ENCODE measurements around the gene ZRANB3.

GRCh38 chr2:135451966-135452365 lies 79.1 kb downstream of the ZRANB3 start:
- no peak for TF ChIP-seq EZH2 (IDR thresholded peaks at IDR 0.05; ENCODE audit: borderline replicate concordance, low read length)
- TF ChIP-seq, protein P1, sequence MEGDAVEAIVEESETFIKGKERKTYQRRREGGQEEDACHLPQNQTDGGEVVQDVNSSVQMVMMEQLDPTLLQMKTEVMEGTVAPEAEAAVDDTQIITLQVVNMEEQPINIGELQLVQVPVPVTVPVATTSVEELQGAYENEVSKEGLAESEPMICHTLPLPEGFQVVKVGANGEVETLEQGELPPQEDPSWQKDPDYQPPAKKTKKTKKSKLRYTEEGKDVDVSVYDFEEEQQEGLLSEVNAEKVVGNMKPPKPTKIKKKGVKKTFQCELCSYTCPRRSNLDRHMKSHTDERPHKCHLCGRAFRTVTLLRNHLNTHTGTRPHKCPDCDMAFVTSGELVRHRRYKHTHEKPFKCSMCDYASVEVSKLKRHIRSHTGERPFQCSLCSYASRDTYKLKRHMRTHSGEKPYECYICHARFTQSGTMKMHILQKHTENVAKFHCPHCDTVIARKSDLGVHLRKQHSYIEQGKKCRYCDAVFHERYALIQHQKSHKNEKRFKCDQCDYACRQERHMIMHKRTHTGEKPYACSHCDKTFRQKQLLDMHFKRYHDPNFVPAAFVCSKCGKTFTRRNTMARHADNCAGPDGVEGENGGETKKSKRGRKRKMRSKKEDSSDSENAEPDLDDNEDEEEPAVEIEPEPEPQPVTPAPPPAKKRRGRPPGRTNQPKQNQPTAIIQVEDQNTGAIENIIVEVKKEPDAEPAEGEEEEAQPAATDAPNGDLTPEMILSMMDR (conservative IDR thresholded peaks at IDR 0.05 in 1 of 2, IDR thresholded peaks at IDR 0.05 in 1 of 2; ENCODE audit: extremely low read depth in 1 of 2, insufficient read depth in 1 of 2, low read depth in 1 of 2, low read length in 2 of 2): no peak
